Retina (tissue), 1 donor: ENCODE data around the gene ORC1.

ENCODE experiments used
- DNase-seq: peaks from one replicate; pipeline ENCODE4 v3.0.0-alpha.2; 2016

Gene ORC1

DNA sequence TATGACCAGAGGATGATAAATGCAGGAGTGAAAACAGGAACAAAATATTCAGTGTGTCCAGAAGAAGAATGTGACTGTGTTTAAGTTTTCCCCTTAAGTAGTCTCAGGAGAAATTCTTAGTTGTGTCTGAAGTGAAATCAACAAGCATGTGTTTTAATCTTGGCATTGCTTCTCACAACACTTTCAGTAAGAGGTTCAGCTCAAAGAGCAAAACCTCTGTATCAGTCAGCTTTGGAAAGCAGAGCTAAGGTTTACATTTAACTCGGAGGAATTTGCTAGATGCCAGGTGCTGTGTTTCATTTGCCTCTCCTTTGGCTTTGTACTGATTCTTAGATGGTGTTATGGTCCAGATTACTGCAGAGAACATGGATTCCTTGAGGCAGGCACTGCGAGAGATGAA lies 66.8 kb downstream of the ORC1 start:
- DNase-seq: no peak

DNA sequence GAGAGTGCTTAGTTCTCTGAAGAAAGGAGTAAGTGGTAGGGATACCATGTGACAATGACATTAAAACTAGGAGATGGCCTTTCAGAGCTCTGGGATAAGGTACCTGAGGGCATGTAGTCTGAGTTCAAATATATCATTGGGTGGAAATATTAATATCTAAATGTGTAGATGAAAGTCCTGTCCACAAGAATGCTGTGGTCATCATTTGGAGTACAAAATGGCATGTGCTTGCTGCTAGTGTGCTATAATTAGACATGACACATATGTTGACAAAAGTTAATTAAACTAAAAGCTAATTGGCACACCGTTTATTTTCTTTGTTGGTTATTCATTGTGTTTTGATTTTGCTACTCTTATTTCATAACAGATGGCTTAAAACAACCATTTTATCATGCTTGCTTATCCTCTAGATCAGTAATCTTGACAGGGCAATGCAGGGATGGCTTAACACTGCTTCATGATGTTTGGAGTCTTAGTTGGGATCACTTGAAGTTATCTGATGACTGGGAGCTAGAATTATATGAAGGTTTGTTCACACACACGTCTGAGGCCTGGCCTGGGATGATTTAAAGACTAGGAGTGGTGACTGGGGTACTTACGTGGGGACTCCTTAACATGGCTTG lies 69.2 kb downstream of the ORC1 start:
- DNase-seq: no peak

DNA sequence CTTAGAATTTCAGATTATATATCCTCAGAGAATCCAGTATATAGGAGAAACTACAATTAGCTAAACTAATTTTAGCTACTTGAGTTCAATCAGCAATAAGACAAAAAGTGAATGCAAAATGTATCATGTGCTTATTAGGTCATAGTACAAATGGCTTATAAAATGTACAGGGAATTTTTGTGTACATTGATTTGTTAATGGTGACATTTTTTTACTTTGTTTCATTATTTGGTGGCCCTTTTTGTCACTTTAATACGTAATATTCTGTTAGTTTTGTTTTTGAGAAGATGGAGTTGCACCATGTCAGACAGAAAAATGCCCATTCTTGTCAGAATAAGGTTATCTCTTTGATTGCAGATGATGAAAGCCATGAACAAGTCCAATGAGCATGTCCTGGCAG lies 71.8 kb downstream of the ORC1 start:
- DNase-seq: no peak

DNA sequence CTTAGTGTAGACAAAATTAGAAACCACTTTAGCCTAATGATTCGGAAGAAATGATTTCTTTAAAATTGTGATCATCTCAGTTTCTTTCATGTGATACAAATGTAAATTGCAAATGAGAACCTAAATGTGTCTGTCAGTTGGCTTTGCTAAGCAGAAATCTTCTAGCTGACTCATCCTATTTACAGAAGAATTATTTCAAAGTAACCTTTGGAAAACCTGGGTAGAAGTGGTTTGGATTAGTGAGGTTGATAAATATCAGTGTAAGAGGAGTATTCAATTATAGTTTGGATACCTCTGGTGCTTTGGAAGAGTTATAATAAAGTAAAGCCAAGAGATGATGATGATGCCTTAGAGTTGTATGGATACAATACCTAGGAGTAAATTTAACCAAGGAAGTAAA lies 75.6 kb downstream of the ORC1 start:
- DNase-seq: no peak

DNA sequence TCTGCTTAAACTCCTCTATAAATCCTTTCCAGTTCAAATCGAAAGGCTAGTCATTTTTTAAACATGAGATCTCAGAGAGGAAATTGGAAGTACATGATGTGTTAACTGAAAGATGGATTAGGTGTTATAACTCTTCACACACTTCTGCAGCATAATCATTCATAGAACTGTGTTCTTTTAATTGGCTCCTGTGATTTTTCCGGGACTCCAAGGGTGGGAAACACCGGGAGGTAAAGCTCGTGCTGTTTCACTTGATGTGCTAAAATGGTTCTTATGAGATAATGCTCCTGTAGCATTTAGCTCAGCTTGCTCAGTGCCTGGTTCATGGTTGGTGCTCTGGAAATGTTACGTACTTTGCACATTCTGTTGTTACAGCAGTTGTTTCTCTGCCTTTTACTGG lies 78.4 kb downstream of the ORC1 start:
- DNase-seq: no peak

DNA sequence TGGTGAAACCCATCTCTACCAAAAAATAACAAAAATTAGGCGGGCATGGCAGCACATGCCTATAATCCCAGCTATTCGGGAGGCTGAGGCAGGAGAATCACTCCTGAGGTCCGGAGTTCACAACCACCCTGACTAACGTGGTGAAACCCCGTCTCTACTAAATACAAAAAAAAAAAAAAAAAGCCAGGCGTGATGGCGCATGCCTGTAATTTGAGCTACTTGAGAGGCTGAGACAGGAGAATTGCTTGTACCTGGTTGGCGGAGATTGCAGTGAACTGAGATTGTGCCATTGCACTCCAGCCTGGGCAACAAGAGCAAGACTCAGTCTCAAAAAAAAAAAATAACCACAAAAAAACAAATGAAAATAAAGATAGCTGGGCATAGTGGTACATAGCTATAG lies 80.5 kb downstream of the ORC1 start:
- DNase-seq: no peak
